ENCODE results near the gene RAB44. TPM values are rescaled to one million over a fixed set of nuclear protein-coding genes. Genes with fewer than 3 reads are reported as not detected.
A peak's percentile ranks its signal among the peaks of the same experiment; 100 is the strongest.

RAB44 gene
- total and polyA plus RNA-seq, 2 of the 13 experiments (the other 11 are each of a cell fraction or from before 2014, with no cell fraction given): not detected

DNA sequence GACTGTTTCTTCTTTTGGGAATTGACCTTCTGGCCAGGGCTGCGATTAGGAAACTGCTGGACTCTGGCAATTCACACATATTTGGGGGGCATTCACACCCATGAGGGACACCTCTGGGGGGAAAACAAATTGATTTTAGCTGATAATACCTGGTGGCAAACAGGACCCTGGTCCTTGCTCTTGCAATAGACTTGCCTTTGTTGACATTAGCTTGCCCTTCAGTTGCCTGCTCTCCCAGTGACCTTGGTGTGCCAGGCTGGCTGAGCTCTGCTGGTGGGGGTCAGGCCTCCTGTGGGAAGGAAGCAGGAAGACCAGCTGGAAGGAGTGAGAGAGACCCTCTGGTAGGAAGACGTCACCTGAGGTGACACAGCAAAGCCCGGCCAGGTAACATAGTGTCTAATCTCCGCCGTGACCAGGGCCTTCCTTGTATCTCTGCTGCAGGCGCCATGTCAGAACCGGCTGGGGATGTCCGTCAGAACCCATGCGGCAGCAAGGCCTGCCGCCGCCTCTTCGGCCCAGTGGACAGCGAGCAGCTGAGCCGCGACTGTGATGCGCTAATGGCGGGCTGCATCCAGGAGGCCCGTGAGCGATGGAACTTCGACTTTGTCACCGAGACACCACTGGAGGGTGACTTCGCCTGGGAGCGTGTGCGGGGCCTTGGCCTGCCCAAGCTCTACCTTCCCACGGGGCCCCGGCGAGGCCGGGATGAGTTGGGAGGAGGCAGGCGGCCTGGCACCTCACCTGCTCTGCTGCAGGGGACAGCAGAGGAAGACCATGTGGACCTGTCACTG, 13.8 kb upstream of the RAB44 start (continued):
- TF ChIP-seq, protein P1, sequence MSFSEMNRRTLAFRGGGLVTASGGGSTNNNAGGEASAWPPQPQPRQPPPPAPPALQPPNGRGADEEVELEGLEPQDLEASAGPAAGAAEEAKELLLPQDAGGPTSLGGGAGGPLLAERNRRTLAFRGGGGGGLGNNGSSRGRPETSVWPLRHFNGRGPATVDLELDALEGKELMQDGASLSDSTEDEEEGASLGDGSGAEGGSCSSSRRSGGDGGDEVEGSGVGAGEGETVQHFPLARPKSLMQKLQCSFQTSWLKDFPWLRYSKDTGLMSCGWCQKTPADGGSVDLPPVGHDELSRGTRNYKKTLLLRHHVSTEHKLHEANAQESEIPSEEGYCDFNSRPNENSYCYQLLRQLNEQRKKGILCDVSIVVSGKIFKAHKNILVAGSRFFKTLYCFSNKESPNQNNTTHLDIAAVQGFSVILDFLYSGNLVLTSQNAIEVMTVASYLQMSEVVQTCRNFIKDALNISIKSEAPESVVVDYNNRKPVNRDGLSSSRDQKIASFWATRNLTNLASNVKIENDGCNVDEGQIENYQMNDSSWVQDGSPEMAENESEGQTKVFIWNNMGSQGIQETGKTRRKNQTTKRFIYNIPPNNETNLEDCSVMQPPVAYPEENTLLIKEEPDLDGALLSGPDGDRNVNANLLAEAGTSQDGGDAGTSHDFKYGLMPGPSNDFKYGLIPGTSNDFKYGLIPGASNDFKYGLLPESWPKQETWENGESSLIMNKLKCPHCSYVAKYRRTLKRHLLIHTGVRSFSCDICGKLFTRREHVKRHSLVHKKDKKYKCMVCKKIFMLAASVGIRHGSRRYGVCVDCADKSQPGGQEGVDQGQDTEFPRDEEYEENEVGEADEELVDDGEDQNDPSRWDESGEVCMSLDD (CRISPR knock-in tag; IDR thresholded peaks at IDR 0.05; ENCODE audit: borderline replicate concordance): 0 out of 2 replicates have a peak, but pooled peaks have one; percentile 41
- TF ChIP-seq U2AF2 (IDR thresholded peaks at IDR 0.05; ENCODE audit: low read depth, low read length) (no peak), ZNF382 (CRISPR knock-in tag; IDR thresholded peaks at IDR 0.05; ENCODE audit: borderline replicate concordance) (no peak), ZFP36 (IDR thresholded peaks at IDR 0.05; ENCODE audit: borderline replicate concordance, low read depth, low read length, partially characterized antibody) (peak; percentile 88), SAFB2 (CRISPR knock-in tag; IDR thresholded peaks at IDR 0.05; ENCODE audit: borderline replicate concordance, low read depth) (no peak), ARHGAP35 (CRISPR knock-in tag; IDR thresholded peaks at IDR 0.05; ENCODE audit: borderline replicate concordance) (no peak), ZNF558 (CRISPR knock-in tag; IDR thresholded peaks at IDR 0.05; ENCODE audit: borderline replicate concordance) (no peak; the same call in 1 of the 2 replicates), HMG20B (CRISPR knock-in tag; conservative IDR thresholded peaks at IDR 0.05) (peak; percentile 98), MBNL3 (CRISPR knock-in tag; conservative IDR thresholded peaks at IDR 0.05) (no peak), KDM5B (CRISPR knock-in tag; IDR thresholded peaks at IDR 0.05; ENCODE audit: borderline replicate concordance) (peak; percentile 78; the same call in 1 of the 2 replicates), FOXP1 (IDR thresholded peaks at IDR 0.05) (0 out of 2 replicates have a peak, but pooled peaks have one; percentile 21), FOXP1 (CRISPR knock-in tag; IDR thresholded peaks at IDR 0.05) (peak; percentile 89), ZNF605 (CRISPR knock-in tag; IDR thresholded peaks at IDR 0.05) (peak; percentile 61; the same call in 1 of the 2 replicates)
- TF ChIP-seq, protein P2, sequence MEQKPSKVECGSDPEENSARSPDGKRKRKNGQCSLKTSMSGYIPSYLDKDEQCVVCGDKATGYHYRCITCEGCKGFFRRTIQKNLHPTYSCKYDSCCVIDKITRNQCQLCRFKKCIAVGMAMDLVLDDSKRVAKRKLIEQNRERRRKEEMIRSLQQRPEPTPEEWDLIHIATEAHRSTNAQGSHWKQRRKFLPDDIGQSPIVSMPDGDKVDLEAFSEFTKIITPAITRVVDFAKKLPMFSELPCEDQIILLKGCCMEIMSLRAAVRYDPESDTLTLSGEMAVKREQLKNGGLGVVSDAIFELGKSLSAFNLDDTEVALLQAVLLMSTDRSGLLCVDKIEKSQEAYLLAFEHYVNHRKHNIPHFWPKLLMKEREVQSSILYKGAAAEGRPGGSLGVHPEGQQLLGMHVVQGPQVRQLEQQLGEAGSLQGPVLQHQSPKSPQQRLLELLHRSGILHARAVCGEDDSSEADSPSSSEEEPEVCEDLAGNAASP (CRISPR knock-in tag; IDR thresholded peaks at IDR 0.05; ENCODE audit: borderline replicate concordance): peak; percentile 85
- TF ChIP-seq, protein P3, sequence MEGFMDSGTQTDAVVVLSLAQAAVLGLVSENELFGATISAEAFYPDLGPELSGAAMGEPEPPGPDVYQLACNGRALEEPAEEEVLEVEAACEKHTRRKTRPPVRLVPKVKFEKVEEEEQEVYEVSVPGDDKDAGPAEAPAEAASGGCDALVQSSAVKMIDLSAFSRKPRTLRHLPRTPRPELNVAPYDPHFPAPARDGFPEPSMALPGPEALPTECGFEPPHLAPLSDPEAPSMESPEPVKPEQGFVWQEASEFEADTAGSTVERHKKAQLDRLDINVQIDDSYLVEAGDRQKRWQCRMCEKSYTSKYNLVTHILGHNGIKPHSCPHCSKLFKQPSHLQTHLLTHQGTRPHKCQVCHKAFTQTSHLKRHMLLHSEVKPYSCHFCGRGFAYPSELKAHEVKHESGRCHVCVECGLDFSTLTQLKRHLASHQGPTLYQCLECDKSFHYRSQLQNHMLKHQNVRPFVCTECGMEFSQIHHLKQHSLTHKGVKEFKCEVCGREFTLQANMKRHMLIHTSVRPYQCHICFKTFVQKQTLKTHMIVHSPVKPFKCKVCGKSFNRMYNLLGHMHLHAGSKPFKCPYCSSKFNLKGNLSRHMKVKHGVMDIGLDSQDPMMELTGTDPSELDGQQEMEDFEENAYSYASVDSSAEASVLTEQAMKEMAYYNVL (CRISPR knock-in tag; IDR thresholded peaks at IDR 0.05; ENCODE audit: borderline replicate concordance): peak; percentile 77; the same call in 1 of the 2 replicates
- TF ChIP-seq, protein P4, sequence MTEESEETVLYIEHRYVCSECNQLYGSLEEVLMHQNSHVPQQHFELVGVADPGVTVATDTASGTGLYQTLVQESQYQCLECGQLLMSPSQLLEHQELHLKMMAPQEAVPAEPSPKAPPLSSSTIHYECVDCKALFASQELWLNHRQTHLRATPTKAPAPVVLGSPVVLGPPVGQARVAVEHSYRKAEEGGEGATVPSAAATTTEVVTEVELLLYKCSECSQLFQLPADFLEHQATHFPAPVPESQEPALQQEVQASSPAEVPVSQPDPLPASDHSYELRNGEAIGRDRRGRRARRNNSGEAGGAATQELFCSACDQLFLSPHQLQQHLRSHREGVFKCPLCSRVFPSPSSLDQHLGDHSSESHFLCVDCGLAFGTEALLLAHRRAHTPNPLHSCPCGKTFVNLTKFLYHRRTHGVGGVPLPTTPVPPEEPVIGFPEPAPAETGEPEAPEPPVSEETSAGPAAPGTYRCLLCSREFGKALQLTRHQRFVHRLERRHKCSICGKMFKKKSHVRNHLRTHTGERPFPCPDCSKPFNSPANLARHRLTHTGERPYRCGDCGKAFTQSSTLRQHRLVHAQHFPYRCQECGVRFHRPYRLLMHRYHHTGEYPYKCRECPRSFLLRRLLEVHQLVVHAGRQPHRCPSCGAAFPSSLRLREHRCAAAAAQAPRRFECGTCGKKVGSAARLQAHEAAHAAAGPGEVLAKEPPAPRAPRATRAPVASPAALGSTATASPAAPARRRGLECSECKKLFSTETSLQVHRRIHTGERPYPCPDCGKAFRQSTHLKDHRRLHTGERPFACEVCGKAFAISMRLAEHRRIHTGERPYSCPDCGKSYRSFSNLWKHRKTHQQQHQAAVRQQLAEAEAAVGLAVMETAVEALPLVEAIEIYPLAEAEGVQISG (CRISPR knock-in tag; IDR thresholded peaks at IDR 0.05): peak; percentile 77
- TF ChIP-seq, protein P5, sequence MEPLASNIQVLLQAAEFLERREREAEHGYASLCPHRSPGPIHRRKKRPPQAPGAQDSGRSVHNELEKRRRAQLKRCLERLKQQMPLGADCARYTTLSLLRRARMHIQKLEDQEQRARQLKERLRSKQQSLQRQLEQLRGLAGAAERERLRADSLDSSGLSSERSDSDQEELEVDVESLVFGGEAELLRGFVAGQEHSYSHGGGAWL (CRISPR knock-in tag; IDR thresholded peaks at IDR 0.05): no peak
